ENCODE measurements around the gene CCDC17.

Gene CCDC17

DNA sequence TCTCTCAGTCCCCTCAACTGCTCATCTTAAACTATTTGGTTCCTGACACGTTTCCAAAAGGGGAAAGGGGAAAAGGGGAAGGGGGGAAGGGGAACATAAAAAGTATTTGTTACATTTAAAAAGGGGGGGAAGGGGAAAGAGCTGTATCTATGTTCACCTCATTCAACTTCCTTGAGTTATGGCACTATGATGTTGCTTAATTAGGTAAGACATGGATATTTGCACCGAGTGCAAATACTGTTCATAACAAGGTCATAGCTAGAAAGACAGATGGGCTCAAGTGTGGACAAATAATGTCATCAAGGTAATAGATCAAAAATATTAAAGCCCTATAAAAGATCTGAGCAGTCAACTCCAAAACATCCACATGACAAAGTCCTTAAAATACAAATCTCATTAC, 36.5 kb upstream of the CCDC17 start:
- no peak for TF ChIP-seq CTCF (IDR thresholded peaks at IDR 0.05; ENCODE audit: low read length, missing control alignments)
- H3K4me3 ChIP-seq (replicated peaks; ENCODE audit: low read depth, low read length): no peak overlapping the region
- no peak for DNase-seq (ENCODE audit: low read depth)

DNA sequence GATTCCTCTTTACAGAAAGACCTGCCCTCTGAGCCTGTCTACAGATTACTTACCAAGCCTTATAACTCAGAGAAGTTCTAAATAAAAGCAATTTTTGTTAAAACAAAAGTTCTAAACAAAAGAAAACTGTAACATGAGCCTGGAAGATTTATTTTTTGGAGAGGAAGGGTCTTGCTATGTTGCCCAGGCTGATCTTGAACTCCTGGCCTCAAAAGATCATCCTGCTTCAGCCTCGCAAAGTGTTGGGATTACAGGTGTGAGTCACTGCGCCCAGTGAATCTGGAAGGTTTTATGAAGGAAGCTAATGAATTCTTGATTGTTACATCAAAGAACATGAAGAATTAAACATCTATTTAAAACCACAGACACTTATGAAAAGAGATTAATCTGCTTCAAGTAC, 35.4 kb upstream of the CCDC17 start:
- no peak for TF ChIP-seq CTCF (IDR thresholded peaks at IDR 0.05; ENCODE audit: low read length, missing control alignments)
- DNase-seq (ENCODE audit: low read depth): no peak
- H3K4me3 ChIP-seq (replicated peaks; ENCODE audit: low read depth, low read length): no peak overlapping the region

- TF ChIP-seq CTCF (IDR thresholded peaks at IDR 0.05; ENCODE audit: low read length, missing control alignments): no peak
- H3K4me3 ChIP-seq (replicated peaks; ENCODE audit: low read depth, low read length): no peak overlapping the region
Observed at GRCh38 chr1:45658171-45658570, 34.3 kb upstream of the CCDC17 start.

GRCh38 chr1:45656573-45657226, 32.8 kb upstream of the CCDC17 start:
- no peak for DNase-seq (ENCODE audit: low read depth)
- no peak for TF ChIP-seq CTCF (IDR thresholded peaks at IDR 0.05; ENCODE audit: low read length, missing control alignments)
- no peak overlapping the region for H3K4me3 ChIP-seq (replicated peaks; ENCODE audit: low read depth, low read length)

More at GRCh38 chr1:45658171-45658570, 34.3 kb upstream of the CCDC17 start:
- no peak for DNase-seq (ENCODE audit: low read depth)

- no peak for TF ChIP-seq CTCF (IDR thresholded peaks at IDR 0.05; ENCODE audit: low read length, missing control alignments)
- no peak overlapping the region for H3K4me3 ChIP-seq (replicated peaks; ENCODE audit: low read depth, low read length)
- DNase-seq (ENCODE audit: low read depth): peak; percentile 35
Observed at GRCh38 chr1:45654540-45655280, 30.9 kb upstream of the CCDC17 start.

DNA sequence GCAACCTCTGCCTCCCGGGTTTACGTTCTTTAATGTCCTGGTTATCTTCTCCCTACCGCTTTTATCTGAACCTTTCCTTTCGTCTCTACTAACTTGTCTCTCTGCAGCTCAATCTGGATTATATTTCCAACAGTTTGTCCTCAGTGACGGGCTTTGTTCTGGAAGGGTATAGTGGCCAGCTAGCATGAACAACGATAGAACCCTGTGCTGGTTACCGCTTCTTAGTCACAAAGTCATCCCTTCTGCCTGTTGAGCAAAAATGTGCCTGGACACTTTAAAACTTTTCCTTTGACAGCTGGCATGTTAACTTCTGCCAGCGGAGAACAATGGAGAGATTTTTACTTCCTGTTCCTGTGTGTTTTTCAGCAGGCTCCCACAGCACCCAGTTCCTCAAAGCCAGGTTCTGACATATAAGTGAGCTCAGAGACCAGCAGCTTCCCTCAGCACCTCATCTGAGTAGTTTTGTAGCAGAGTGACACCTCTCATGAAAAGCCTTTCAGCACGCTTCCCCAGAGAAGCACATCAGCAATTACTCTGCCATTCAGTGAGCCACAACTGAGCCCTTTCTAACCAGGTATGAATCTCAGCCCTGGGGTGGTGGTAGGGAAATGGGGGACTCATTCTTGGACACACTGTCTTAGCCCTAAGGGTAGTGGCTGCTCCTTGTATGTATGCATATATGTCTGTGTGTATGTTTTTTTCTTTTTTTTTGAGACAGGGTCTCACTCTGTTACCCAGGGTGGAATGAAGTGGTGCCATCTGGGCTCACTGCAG, 23.6 kb upstream of the CCDC17 start:
- peak overlapping the region; percentile 4 for H3K4me3 ChIP-seq (replicated peaks; ENCODE audit: low read depth, low read length)
- no peak for TF ChIP-seq CTCF (IDR thresholded peaks at IDR 0.05; ENCODE audit: low read length, missing control alignments)
- DNase-seq (ENCODE audit: low read depth): peak; percentile 90
